GOT3 (cell line): ENCODE measurements around the gene MPPE1.
A peak's percentile ranks its signal among the peaks of the same experiment; 100 is the strongest.
"Not testable (repeated sequence)": the region's sequence is repeated elsewhere in the genome, so short reads cannot be mapped to it uniquely, and the experiment has no call there.

Source experiments
- DNase-seq: peaks from one replicate; lab custom pipeline; 2025; ENCODE audit warnings: mixed read lengths; lab: John Stamatoyannopoulos, UW

MPPE1 gene

GRCh38 chr18:11857177-11857887, 50.8 kb downstream of the MPPE1 start:
- DNase-seq, result peak; percentile 41

GRCh38 chr18:11854554-11854953, 53.6 kb downstream of the MPPE1 start:
- DNase-seq, result not testable (repeated sequence)

GRCh38 chr18:11851806-11852337, 56.2 kb downstream of the MPPE1 start:
- DNase-seq, result no peak

GRCh38 chr18:11851146-11851805, 56.8 kb downstream of the MPPE1 start, which contains the start of gene CHMP1B:
TSS of gene CHMP1B (plus strand) at chr18:11851413. CDS start at chr18:11851512, 99 bp downstream.
- DNase-seq, result peak; percentile 65

GRCh38 chr18:11850821-11851145, 57.3 kb downstream of the MPPE1 start:
- DNase-seq, result no peak

GRCh38 chr18:11849841-11850634, 58.1 kb downstream of the MPPE1 start:
- DNase-seq, result no peak

- DNase-seq, result no peak
Measured at GRCh38 chr18:11849279-11849678, 58.8 kb downstream of the MPPE1 start.

- no peak for DNase-seq
Measured at GRCh38 chr18:11847811-11848210, 60.3 kb downstream of the MPPE1 start.

GRCh38 chr18:11845654-11846053, 62.5 kb downstream of the MPPE1 start:
- DNase-seq, result no peak

GRCh38 chr18:11844436-11844835, 63.7 kb downstream of the MPPE1 start:
- no peak for DNase-seq

- no peak for DNase-seq
Measured at GRCh38 chr18:11842562-11842961, 65.6 kb downstream of the MPPE1 start.

GRCh38 chr18:11840493-11840892, 67.6 kb downstream of the MPPE1 start:
- DNase-seq, result no peak

- DNase-seq, result no peak
Measured at GRCh38 chr18:11839556-11839955, 68.6 kb downstream of the MPPE1 start.

- DNase-seq, result no peak
Measured at GRCh38 chr18:11834772-11835171, 73.3 kb downstream of the MPPE1 start.
